ENCODE results near the gene MYO9A.
A peak's percentile ranks its signal among the peaks of the same experiment; 100 is the strongest.

MYO9A gene

GRCh38 chr15:71804226-71804625 lies 313.7 kb downstream of the MYO9A start:
- DNase-seq, result no peak

- no peak for DNase-seq
Observed at GRCh38 chr15:71802770-71803169, 315.2 kb downstream of the MYO9A start.

DNA sequence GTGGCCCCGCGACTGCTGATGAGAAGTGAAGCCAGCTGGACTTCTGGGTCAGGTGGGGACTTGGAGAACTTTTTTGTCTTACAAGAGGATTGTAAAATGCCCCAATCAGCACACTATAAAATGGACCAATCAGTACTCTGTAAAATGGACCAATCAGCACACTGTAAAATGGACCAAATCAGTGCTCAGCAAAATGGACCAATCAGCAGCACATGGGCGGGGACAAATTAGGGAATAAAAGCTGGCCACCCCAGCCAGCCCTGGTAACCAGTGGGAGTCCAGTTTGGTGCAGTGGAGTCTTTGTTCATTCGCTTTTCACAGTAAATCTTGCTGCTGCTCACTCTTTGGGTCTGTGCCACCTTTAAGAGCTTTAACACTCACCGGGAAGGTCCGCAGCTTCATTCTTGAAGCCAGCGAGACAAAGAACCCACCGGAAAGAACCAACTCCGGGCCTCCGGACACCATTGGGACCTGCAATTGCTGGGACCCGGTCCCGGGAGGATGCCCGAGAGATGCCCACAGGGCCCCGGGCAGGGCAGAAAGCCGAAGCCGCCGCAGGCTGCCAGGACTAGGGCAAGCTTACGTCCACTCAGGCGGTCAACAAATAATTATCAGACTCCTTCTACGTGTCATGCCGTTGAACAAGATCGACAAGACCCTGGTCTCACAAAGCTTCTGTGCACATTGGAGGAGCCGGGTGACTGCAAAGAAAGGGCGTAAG lies 315.9 kb downstream of the MYO9A start:
- DNase-seq, result no peak

DNA sequence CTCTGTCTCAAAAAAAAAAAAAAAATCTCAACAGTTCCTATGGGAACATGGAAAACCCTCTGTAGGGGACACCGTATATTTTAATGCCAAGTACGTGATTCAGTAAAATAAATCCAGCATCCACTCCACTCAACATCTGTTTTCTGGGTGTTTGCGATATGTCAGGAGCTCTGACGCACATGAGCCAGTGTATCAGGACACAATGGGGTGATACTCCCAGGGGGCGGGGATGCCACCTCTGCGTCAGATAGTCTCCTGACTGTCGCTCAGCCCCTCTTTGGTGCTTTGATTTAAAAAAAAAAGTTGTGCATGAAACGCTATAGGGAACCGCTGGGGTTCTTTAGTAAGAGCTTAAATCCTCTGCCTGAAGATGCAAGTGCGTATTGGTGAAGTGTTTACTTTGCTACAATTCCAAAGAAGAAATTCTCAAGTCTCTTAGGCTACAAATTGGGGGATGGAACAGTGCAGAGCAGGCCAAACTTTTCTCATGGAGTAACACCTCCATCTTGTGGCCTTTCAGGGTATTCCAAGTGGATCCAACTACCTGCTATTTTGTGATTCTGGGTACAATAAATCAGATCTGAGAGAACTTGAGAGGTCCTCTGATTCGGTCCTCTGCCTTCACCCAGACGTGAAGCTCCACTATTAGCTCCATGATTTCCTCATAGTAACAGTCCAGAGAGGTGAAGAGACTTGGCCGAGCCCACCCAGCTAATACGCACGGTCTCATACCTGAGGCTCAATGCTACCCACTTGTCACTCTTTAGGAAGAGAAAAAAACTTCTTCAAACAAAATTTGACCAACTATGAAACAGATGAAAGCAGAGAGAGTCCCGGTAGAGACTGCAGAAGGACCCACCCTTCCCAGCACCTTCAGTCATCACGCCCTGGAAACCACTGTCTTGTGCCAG lies 316.9 kb downstream of the MYO9A start:
- no peak for DNase-seq

DNA sequence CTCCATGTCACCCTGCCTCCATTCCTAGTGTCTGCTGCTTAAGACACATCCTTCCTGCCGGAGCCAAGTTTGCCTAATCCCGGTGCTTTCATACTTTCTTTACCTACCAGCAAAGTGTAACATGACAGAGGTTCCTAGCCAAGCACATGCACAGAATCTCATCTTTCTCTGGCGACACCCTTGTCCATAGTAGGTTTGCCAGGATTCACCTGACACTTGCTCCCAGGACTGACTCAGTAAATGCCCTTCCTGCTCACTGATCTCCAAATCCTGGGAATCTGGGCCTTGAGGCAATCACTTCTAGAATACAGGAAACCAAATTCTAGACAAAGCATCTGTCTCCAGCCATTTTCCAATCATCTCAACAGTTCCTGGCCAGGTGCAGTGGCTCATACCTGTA lies 317.8 kb downstream of the MYO9A start:
- DNase-seq, result no peak

DNA sequence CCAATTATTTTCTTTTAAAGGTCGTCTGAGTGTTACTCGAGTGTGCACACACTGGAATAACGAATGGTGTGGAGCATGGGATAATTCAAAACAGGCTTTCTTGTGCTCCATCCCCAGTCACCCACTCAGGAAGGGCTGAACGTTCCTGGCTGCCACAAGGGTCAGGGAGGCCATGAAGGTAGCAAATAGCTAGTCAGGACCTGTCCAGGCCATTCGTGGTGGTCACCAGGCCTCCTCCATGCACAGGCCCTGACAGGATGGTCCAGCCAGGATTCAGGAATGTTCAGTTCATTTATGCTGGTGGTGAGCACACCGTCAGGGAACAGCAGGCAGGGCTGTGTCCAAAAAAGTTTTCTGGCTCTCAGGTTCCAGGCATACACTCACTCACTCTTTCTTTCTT lies 319.3 kb downstream of the MYO9A start:
- DNase-seq, result no peak

DNA sequence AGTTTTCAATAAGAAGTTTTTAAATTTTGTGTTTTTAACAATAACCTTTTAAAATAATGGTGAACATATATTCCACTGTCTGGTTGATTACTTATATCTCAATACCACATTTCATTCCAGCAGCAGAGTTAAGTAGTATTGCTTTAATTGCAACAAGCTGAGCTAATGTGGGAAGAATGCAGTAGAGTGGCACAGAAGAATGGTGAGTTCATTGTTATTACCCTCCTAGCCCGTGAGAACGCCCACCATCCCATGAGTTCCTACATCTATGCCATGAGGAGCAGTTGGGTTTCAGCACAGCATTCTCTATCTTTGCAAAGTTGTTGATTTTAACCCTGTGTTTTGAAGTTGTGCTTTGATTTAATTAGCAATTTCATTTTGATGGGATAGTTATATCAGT lies 325.4 kb downstream of the MYO9A start:
- DNase-seq, result no peak

GRCh38 chr15:71791975-71792374 lies 326.0 kb downstream of the MYO9A start:
- no peak for DNase-seq

GRCh38 chr15:71790081-71790480 lies 327.9 kb downstream of the MYO9A start:
- DNase-seq, result no peak

- DNase-seq, result no peak
Observed at GRCh38 chr15:71789616-71790015, 328.3 kb downstream of the MYO9A start.

DNA sequence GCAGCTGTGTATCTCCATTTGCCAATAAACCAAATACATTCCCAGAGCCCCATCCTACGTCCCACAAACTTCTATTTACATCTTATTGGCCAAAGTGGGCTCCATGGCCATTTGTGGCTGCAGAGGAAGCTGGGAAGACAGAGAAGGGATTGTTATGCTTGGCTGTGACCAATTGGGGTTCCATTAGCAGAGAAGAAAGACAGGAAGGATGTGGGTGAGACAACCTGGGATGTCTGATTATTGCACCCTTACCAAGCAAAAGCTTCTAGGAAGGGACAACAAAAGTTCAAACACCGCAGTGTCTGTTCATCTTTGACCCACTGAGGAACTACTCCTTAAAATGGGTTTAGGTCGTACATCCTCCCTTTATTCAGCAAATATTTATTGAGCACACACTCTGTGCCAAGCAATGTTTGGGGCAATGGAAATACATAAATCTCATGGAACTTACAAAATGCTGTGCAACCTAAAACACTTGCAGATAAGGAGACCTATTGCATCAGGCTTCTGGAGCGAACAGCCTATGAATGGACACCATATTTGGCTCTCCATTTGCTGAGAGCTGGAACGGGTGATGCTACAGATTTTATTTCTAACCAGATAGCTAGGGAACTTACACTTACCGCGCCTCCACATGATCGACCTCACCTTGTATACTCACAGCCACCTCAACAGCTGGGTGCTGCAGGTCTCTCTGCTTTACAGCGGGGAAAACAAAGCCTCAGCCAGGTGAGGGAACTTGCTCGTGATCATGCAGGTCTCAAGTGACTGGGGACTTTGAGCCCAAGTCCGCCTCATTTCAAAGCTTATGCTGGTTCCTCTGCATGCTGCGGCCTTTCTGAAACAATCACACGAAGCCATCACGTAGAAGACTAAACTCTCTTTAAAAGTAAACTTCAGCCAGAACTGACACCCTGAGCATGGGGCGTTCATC lies 329.0 kb downstream of the MYO9A start:
- DNase-seq, result no peak

GRCh38 chr15:71786673-71787072 lies 331.3 kb downstream of the MYO9A start:
- DNase-seq, result no peak

DNA sequence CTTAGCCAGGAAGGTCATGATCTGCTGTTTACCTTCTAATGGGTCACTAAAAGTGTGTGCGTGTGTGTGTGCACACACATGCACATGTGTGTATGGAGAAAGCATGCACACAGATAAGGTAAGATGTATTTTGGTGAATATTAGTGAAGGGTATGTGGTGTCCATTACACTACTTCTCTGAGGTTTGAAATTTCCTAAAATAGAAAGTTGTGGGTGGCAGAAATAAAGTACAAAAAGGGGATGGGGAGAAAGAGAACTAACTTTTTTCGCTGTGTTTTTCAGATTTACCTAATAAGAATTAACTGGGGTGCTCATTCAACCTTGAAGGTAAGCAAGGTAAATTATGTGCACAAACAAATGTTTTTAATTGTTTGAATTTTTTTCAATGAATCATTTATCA lies 332.0 kb downstream of the MYO9A start:
- DNase-seq, result no peak

DNA sequence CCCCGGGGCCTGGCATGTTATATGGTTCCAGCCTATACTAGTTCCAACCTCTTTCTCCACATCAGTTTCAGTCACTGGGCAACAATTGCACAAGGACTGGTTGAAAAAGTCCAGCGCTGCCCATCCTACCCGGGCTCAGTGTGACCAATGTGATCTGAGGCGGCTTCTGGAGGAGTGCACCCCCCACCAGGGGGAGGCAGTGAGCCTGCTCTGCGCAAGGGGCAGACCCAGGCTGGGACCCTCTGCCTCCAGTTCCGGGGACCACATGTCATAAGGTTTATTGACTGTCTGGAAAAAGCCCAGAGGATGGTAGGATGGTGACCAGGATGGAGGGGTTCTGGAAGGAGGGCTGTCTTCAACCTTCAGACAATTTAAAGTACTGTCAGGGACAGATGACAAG lies 333.2 kb downstream of the MYO9A start:
- peak; percentile 18 for DNase-seq

DNA sequence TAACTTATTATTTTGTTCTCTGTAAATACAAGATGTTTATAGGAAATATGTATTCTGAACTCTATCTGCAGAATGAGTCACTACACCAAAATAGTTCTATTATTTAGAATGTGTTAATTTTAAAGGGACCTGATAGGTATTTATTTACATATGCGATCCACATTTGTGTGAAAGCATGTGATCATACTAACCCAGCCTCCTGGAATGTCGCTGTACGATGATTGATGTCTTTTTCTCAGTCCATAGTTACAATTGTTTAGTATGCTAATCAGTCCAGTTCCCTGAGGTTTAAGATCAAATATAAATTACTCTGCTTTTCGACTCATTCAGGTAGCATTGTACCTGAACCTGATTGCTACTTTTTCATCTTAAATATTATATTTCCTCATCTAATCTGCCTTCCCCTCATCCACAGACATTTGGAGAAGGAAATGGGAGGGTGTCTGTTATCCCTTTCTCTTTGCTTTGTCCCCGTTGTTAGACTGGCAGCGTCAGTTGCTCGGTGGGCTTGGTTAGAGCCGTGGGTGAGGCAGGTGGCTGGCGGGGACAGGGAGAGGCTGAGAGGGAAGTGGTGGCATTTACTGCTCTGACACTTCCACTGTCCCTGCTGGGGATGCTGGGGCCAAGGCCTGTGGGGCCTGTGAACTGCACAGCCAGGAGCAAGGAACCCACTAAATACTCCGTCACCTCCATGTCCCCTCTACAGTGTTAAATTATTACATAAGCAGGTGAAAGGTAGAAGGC lies 335.4 kb downstream of the MYO9A start:
- DNase-seq, result no peak

GRCh38 chr15:71781965-71782265 lies 336.0 kb downstream of the MYO9A start:
- DNase-seq, result no peak

- DNase-seq, result no peak
Observed at GRCh38 chr15:71781179-71781964, 336.6 kb downstream of the MYO9A start.

DNA sequence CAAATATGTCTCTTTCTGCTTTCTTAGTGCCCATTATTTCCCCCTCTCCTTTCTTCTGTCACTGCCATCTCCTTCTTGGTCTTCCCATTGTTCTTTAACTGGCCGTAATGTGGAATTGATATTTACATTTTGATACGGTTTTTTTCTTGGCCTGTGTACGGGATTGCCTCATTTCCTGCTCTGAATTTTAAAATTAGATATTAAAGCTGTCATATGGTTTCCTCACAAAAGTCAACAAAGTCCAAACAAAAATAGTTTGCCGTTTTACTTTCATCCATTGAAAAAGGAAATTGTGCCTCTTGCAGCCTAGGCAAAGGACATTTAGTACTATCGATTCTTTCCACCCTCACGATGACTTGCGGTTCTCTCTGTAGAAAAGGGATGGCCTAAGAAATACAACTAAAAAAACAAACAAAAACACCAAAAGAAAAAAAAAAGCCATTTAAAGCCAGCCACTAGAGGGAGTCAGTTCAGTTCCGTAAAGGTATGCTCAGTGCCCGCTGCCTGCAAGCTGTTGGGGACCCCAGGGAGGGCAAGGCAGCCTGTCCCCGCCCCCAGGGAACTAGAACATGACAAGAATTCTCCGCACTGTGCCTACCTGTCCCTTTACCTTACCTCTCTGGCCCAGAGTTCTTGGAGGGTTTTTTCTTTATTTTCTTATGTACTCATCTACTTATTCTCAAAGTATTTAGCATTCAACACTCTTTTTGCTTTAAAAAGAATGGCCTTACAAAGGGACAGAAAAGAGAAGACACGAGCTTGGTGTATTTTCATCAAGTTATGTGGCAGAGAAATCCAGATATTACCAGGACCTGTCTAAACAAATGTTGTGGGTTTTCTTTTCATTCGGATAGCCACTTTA lies 337.6 kb downstream of the MYO9A start:
- DNase-seq, result peak; percentile 40

- no peak for DNase-seq
Observed at GRCh38 chr15:71779073-71779797, 338.7 kb downstream of the MYO9A start.
